GM19438 (cell line): ENCODE data around the gene STAB1.

Source experiments
- ATAC-seq: cut with Tn5 transposase; IDR thresholded peaks from one replicate; pipeline ENCODE4 v1.9.1; 2021; ENCODE audit warnings: low read depth; ENCODE audit not compliant: unreplicated experiment

Gene STAB1

GRCh38 chr3:52557011-52557960, 62.1 kb downstream of the STAB1 start:
- no peak for ATAC-seq

GRCh38 chr3:52558436-52558835, 63.3 kb downstream of the STAB1 start:
- ATAC-seq, result no peak

- ATAC-seq, result no peak
Measured at GRCh38 chr3:52561028-52561747, 66.0 kb downstream of the STAB1 start.

GRCh38 chr3:52563984-52564383, 68.8 kb downstream of the STAB1 start:
- no peak for ATAC-seq

GRCh38 chr3:52568069-52568468, 72.9 kb downstream of the STAB1 start:
- no peak for ATAC-seq

GRCh38 chr3:52570076-52570475, 74.9 kb downstream of the STAB1 start:
- ATAC-seq, result no peak

GRCh38 chr3:52572221-52572620, 77.1 kb downstream of the STAB1 start:
- no peak for ATAC-seq
